IMR-90 (cell line): ENCODE data around the gene INCA1. TPM values are rescaled to one million over a fixed set of nuclear protein-coding genes. Genes with fewer than 3 reads are reported as not detected.

Experiments
- ATAC-seq: fragments of 200-7000 bp; cut with Tn5 transposase; 2 replicates; pipeline ENCODE4 v1.9.1; 2020; ENCODE audit warnings: low read depth, mild to moderate bottlenecking, moderate library complexity
- BruUV-seq: library from RNA; stranded (reverse); fragments of 400-500 nt; replicated peaks from 2 replicates; lab custom pipeline; 2021; lab: Mats Ljungman, UMichigan
- CTCF ChIA-PET: fragments of 300-600 bp; formaldehyde crosslinking; extraction: SDS; loops from one replicate; lab custom pipeline; 2021; ENCODE audit warnings: antibody characterized with exemption; lab: Yijun Ruan, JAX
- POLR2A ChIA-PET: fragments of 300-600 bp; sonication (Branson Sonifier 250); formaldehyde crosslinking; loops from one replicate; lab custom pipeline; 2022; ENCODE audit warnings: antibody characterized with exemption; ENCODE audit not compliant: unreplicated experiment; lab: Charles Lee
- DNase-seq: peaks from one replicate; pipeline ENCODE4 v3.0.0; 2013
- H2AFZ ChIP-seq: replicated peaks from 2 replicates; pipeline ENCODE3; 2013; ENCODE audit warnings: low read length, mild to moderate bottlenecking; ENCODE audit not compliant: poor library complexity
- H2AK5ac ChIP-seq: 2 replicates; pipeline ENCODE4 v1.6.1; 2013; ENCODE audit warnings: low read depth, low read length, inconsistent platforms
- H2AK9ac ChIP-seq: replicated peaks from 2 replicates; pipeline ENCODE3; 2013; ENCODE audit warnings: mild to moderate bottlenecking, low read depth, low read length, moderate library complexity; ENCODE audit not compliant: poor library complexity
- H2BK120ac ChIP-seq: 2 replicates; pipeline ENCODE4 v1.6.1; 2013; ENCODE audit warnings: low read depth, low read length, inconsistent platforms
- H2BK15ac ChIP-seq: 3 replicates; pipeline ENCODE4 v1.6.1; 2013; ENCODE audit warnings: low read depth, low read length, inconsistent platforms
- H2BK20ac ChIP-seq: 2 replicates; pipeline ENCODE4 v1.6.1; 2013; ENCODE audit warnings: low read depth, mild to moderate bottlenecking, inconsistent platforms, low read length, moderate library complexity
- H2BK5ac ChIP-seq: 2 replicates; pipeline ENCODE4 v1.6.1; 2013; ENCODE audit warnings: mild to moderate bottlenecking, low read depth, low read length, inconsistent platforms; ENCODE audit not compliant: poor library complexity, severe bottlenecking
- H3K14ac ChIP-seq: replicated peaks from 2 replicates; pipeline ENCODE4 v1.6.1; 2013; ENCODE audit warnings: low read depth, low read length, inconsistent platforms
- H3K18ac ChIP-seq: 2 replicates; pipeline ENCODE4 v1.6.1; 2013; ENCODE audit warnings: low read depth, low read length, control low read depth
- H3K23ac ChIP-seq: 2 replicates; pipeline ENCODE4 v1.6.1; 2013; ENCODE audit warnings: low read depth, low read length, inconsistent platforms
- H3K27ac ChIP-seq: 2 replicates; pipeline ENCODE4 v1.5.1; 2013; ENCODE audit warnings: mild to moderate bottlenecking, control low read depth, low read length; ENCODE audit not compliant: insufficient read depth
- H3K27me3 ChIP-seq: 2 replicates; pipeline ENCODE4 v1.6.1; 2013; ENCODE audit warnings: low read length; ENCODE audit not compliant: control insufficient read depth, insufficient read depth
- H3K36me3 ChIP-seq: 2 replicates; pipeline ENCODE4 v1.6.1; 2013; ENCODE audit warnings: low read length, mixed read lengths; ENCODE audit not compliant: control insufficient read depth, insufficient read depth
- H3K4ac ChIP-seq: 2 replicates; pipeline ENCODE4 v1.6.1; 2013; ENCODE audit warnings: low read depth, low read length, inconsistent platforms
- H3K4me1 ChIP-seq: 2 replicates; pipeline ENCODE4 v1.6.1; 2013; ENCODE audit warnings: low read length, mixed read lengths; ENCODE audit not compliant: control insufficient read depth, insufficient read depth
- H3K4me2 ChIP-seq: 2 replicates; pipeline ENCODE4 v1.6.1; 2013; ENCODE audit warnings: low read depth, mild to moderate bottlenecking, control low read depth, low read length, moderate library complexity
- H3K4me3 ChIP-seq: 2 replicates; pipeline ENCODE4 v1.5.1; 2013; ENCODE audit warnings: low read depth, mild to moderate bottlenecking, control low read depth, low read length, moderate library complexity; ENCODE audit not compliant: insufficient read depth
- H3K56ac ChIP-seq: 2 replicates; pipeline ENCODE4 v1.6.1; 2013; ENCODE audit warnings: low read length, inconsistent platforms; ENCODE audit not compliant: insufficient read depth; ENCODE audit errors: extremely low read depth
- H3K79me1 ChIP-seq, 2 experiments: 2 replicates each; pipeline ENCODE4 v1.6.1; 2013; ENCODE audit warnings: low read length in 2 of 2, inconsistent platforms in 1 of 2, low read depth in 1 of 2
- H3K9ac ChIP-seq: 2 replicates; pipeline ENCODE4 v1.6.1; 2013; ENCODE audit warnings: low read depth, low read length, control low read depth
- H3K9me1 ChIP-seq: 2 replicates; pipeline ENCODE4 v1.6.1; 2013; ENCODE audit warnings: low read length, inconsistent platforms; ENCODE audit not compliant: insufficient read depth
- H3K9me3 ChIP-seq: 2 replicates; pipeline ENCODE4 v1.6.1; 2013; ENCODE audit warnings: low read length; ENCODE audit not compliant: control insufficient read depth, insufficient read depth
- H4K20me1 ChIP-seq: 2 replicates; pipeline ENCODE4 v1.6.1; 2013; ENCODE audit warnings: low read length, inconsistent platforms; ENCODE audit not compliant: insufficient read depth
- H4K5ac ChIP-seq: 2 replicates; pipeline ENCODE4 v1.6.1; 2013; ENCODE audit warnings: mild to moderate bottlenecking, low read depth, low read length, control low read depth
- H4K8ac ChIP-seq, 2 experiments: 2 replicates each; pipeline ENCODE4 v1.6.1; 2013; ENCODE audit warnings: low read depth in 2 of 2, low read length in 2 of 2, control low read depth in 1 of 2, inconsistent platforms in 1 of 2
- H4K91ac ChIP-seq: 2 replicates; pipeline ENCODE4 v1.6.1; 2013; ENCODE audit warnings: low read depth, low read length, inconsistent platforms; ENCODE audit not compliant: insufficient read depth
- CHD1 ChIP-seq: IDR thresholded peaks from 2 replicates; pipeline ENCODE4 v1.6.1; 2012; ENCODE audit warnings: low read depth, low read length, improper control_type of control experiment
- FOS ChIP-seq: fragments of 150-350 bp; IDR thresholded peaks from 2 replicates; pipeline ENCODE4 v1.6.1; 2016; ENCODE audit warnings: low read depth, low read length
- MAFK ChIP-seq: IDR thresholded peaks from 2 replicates; pipeline ENCODE4 v1.6.1; 2012; ENCODE audit warnings: low read depth, low read length, improper control_type of control experiment
- MAZ ChIP-seq: IDR thresholded peaks from 2 replicates; pipeline ENCODE4 v1.6.1; 2012; ENCODE audit warnings: low read depth, mild to moderate bottlenecking, low read length, improper control_type of control experiment, moderate library complexity, borderline replicate concordance
- MXI1 ChIP-seq: IDR thresholded peaks from 2 replicates; pipeline ENCODE4 v1.6.1; 2012; ENCODE audit warnings: low read depth, mild to moderate bottlenecking, low read length, moderate library complexity, borderline replicate concordance
- NFE2L2 ChIP-seq: fragments of 150-350 bp; IDR thresholded peaks from 2 replicates; pipeline ENCODE4 v1.6.1; 2016; ENCODE audit warnings: low read depth, mild to moderate bottlenecking, low read length
- RCOR1 ChIP-seq: IDR thresholded peaks from 2 replicates; pipeline ENCODE4 v1.6.1; 2012; ENCODE audit warnings: mild to moderate bottlenecking, low read length, improper control_type of control experiment; ENCODE audit not compliant: insufficient replicate concordance
- SMC3 ChIP-seq: fragments of 150-350 bp; IDR thresholded peaks from 2 replicates; pipeline ENCODE4 v1.6.1; 2016; ENCODE audit warnings: low read depth, mild to moderate bottlenecking, antibody characterized with exemption, low read length, moderate library complexity
- WGBS, 2 experiments: methylation state at CpG; one replicate each; pipeline versions ENCODE4 v1.1.5 to v1.1.7; 2013; ENCODE audit warnings: missing lambda C conversion rate in 2 of 2; ENCODE audit not compliant: insufficient read length in 1 of 2; ENCODE audit errors: extremely low coverage in 2 of 2; 5-methylcytosine and 5-hydroxymethylcytosine counted together
- dilution Hi-C: fragments of 300-500 bp; cut with HindIII; formaldehyde crosslinking; loops from one replicate; pipeline ENCODE4 v1.14.3; 2018; ENCODE audit warnings: low sequenced_read_pairs; ENCODE audit not compliant: unreplicated experiment
- in situ Hi-C: fragments of 300-500 bp; cut with MboI; formaldehyde crosslinking; loops from 3 replicates; pipeline ENCODE4 v1.14.3; 2019; ENCODE audit warnings: low sequenced_read_pairs, inconsistent platforms, mixed read lengths
- intact Hi-C: fragments of 100-400 bp; cut with micrococcal nuclease; formaldehyde crosslinking; loops from 2 replicates; pipeline ENCODE4 v1.10.0; 2022
- polyA plus RNA-seq, 3 experiments: library from polyadenylated mRNA; depleted of rRNA; stranded (reverse); fragments of >200 nt; gene quantifications; 2 replicates each; pipeline ENCODE4 v1.2.3, GENCODE V29; 2012; ENCODE audit warnings: low replicate concordance in 1 of 3
- total RNA-seq: library from RNA; depleted of rRNA; stranded (reverse); fragments of >200 nt; gene quantifications from 2 replicates; pipeline ENCODE4 v1.2.3, GENCODE V29; 2012
- TF ChIP-seq, protein P1 (sequence below): fragments of 150-350 bp; IDR thresholded peaks from 2 replicates; pipeline ENCODE4 v1.6.1; 2016; ENCODE audit warnings: low read depth, mild to moderate bottlenecking, low read length, moderate library complexity, borderline replicate concordance
- TF ChIP-seq, protein P2 (sequence below): fragments of 150-350 bp; IDR thresholded peaks from 2 replicates; pipeline ENCODE4 v1.6.1; 2017; ENCODE audit warnings: mild to moderate bottlenecking, antibody characterized with exemption, low read length, low read depth

Gene INCA1
- total and polyA plus RNA-seq, 2 of the 4 experiments (the other 2 are of a cell fraction), result 0.18 to 0.51 TPM

DNA sequence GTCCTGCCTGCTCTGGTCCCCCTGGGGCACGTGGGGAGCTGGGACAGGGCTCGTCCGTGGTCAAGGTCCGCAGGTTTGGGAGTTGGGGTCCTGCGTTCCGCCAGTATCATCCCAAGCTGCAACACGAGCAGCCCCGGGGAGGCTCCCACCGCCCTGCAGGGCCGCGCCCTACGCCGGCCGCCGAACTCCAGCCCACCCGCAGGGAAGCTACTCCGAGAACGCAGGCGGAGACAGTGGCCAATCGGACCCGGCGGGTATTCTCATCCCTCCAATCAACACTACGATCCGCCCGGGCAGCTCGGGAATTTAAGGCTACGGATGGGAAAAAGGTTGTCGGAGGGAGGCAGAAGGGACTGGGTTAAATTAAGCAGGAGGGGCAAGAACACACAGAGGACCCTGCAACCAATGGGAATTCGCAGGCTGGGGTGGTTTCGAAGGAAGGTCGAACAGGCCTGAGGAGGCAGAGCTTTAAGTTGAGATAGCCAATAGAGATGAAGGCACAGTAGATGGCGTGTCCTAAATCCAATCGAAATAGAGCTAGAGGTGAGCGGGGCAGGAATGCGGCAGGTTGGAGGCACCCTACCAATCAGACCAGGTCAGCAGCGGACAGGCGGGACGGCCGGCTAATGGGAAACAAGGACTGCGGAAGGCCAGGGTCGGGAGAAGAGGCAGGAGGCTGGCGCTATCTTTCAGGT is 30.3 kb downstream of the INCA1 start:
- no TSS peak for BruUV-seq
- Histone ChIP-seq H4K91ac (peak overlapping the region; percentile 88), H3K18ac (peak overlapping the region; percentile 17), H2BK5ac (peak overlapping the region; percentile 83), H2AK9ac (peak overlapping the region; percentile 99), H2AFZ (peak overlapping the region; percentile 91), H2AK5ac (peak overlapping the region; percentile 95), H4K20me1 (peaks cover 3% of the 10 kb centered on the region; the same call in 1 of the 2 replicates), H3K56ac (peak overlapping the region; percentile 67), H3K27me3 (no peaks in the 10 kb centered on the region), H3K4me3 (peak overlapping the region; percentile 58), H3K9me1 (peaks cover 14% of the 10 kb centered on the region), H3K27ac (peak overlapping the region; percentile 87), H3K4me2 (peak overlapping the region; percentile 73), H4K5ac (peak overlapping the region; percentile 32), H3K79me1 (peaks cover 20 to 67% of the 10 kb centered on the region in 2 experiments), H3K4ac (peak overlapping the region; percentile 96), H3K4me1 (peaks cover 14% of the 10 kb centered on the region), H3K23ac (peak overlapping the region; percentile 89), H3K9ac (peak overlapping the region; percentile 78), H4K8ac (peak overlapping the region; percentile 84 to 93), H3K36me3 (peaks cover 12% of the 10 kb centered on the region), H2BK15ac (no peak overlapping the region), H2BK20ac (no peak overlapping the region), H2BK120ac (peak overlapping the region; percentile 43; the same call in 1 of the 2 replicates), H3K14ac (peak overlapping the region; percentile 93), H3K9me3 (no peaks in the 10 kb centered on the region)
- dilution Hi-C loops (no loop called here), in situ Hi-C loops (no loop called here), intact Hi-C loops (loop anchor here (1.0 to 5.0 kb wide), 2 partner anchors 19 to 60 kb away; partner anchors contain the start of gene PFN1)
- TF ChIP-seq NFE2L2 (no peak), MXI1 (no peak), RCOR1 (no peak), MAFK (no peak), CHD1 (no peak), SMC3 (no peak), MAZ (peak; percentile 60; the same call in 1 of the 2 replicates), FOS (peak; percentile 78; the same call in 1 of the 2 replicates)
- TF ChIP-seq, protein P1, sequence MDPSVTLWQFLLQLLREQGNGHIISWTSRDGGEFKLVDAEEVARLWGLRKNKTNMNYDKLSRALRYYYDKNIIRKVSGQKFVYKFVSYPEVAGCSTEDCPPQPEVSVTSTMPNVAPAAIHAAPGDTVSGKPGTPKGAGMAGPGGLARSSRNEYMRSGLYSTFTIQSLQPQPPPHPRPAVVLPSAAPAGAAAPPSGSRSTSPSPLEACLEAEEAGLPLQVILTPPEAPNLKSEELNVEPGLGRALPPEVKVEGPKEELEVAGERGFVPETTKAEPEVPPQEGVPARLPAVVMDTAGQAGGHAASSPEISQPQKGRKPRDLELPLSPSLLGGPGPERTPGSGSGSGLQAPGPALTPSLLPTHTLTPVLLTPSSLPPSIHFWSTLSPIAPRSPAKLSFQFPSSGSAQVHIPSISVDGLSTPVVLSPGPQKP, result no peak
- TF ChIP-seq, protein P2, sequence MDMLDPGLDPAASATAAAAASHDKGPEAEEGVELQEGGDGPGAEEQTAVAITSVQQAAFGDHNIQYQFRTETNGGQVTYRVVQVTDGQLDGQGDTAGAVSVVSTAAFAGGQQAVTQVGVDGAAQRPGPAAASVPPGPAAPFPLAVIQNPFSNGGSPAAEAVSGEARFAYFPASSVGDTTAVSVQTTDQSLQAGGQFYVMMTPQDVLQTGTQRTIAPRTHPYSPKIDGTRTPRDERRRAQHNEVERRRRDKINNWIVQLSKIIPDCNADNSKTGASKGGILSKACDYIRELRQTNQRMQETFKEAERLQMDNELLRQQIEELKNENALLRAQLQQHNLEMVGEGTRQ, result peak; percentile 10; the same call in 1 of the 2 replicates
- ChIA-PET CTCF (interaction anchor here (0.9 to 1.7 kb wide), 4 partner anchors 20 to 64 kb away, joined by 3 to 11 read pairs (median 4); partner anchors contain the start of genes CAMTA2, CHRNE, RNF167 and SLC25A11), POLR2A (interaction anchor here (0.6 to 3.0 kb wide), 7 partner anchors 10 to 27 kb away, joined by 3 to 19 read pairs (median 8); partner anchors contain the start of genes ENO3, PFN1, RNF167 and SLC25A11)
- peak; percentile 100 for DNase-seq
- peak; percentile 85 for ATAC-seq
- WGBS, 2 experiments, result 0% methylated on average over 6 of the region's 42 CpGs; no CpG with 5 or more reads in 1 of the 2 experiments
